Peyer's patch (tissue), 4 donors: ENCODE measurements around the gene ISL1.

Experiments
- POLR2A ChIP-seq, 2 donors: fragments of 450-650 bp; IDR thresholded peaks; one replicate each; pipeline ENCODE4 v1.5.1; 2017; ENCODE audit warnings: antibody characterized with exemption in 2 of 2, mild to moderate bottlenecking in 2 of 2, moderate library complexity in 2 of 2
- TF ChIP-seq, protein P1 (sequence below), 6 experiments: fragments of 450-650 bp in 4 of 6; fragments of 200-600 bp in 2 of 6; sonication (generic) in 1 of 6; IDR thresholded peaks; one replicate each; pipeline ENCODE4 v1.5.1; 2017 to 2019; ENCODE audit warnings: antibody characterized with exemption in 6 of 6, mild to moderate bottlenecking in 3 of 6, moderate library complexity in 1 of 6

DNA sequence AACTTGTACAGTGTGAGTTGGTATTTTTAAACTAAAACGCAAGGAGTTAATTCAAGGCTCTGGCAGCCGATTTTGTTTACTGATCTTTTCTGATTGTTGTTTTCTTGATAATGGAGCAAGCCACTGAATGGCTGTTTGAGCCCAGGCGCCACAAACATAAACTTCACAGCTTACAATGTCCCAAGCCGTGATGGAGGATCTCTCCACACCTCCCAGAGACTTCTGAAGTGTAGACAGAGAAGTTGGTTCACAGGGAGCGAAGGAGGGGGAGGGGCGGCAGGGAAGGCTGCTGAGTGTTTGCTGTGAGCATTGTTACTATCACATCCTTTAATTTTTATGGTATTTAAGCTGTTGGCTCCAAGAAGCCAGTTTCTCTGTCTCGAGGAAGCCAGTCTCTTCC is 14.7 kb downstream of the ISL1 start:
- TF ChIP-seq, protein P1, sequence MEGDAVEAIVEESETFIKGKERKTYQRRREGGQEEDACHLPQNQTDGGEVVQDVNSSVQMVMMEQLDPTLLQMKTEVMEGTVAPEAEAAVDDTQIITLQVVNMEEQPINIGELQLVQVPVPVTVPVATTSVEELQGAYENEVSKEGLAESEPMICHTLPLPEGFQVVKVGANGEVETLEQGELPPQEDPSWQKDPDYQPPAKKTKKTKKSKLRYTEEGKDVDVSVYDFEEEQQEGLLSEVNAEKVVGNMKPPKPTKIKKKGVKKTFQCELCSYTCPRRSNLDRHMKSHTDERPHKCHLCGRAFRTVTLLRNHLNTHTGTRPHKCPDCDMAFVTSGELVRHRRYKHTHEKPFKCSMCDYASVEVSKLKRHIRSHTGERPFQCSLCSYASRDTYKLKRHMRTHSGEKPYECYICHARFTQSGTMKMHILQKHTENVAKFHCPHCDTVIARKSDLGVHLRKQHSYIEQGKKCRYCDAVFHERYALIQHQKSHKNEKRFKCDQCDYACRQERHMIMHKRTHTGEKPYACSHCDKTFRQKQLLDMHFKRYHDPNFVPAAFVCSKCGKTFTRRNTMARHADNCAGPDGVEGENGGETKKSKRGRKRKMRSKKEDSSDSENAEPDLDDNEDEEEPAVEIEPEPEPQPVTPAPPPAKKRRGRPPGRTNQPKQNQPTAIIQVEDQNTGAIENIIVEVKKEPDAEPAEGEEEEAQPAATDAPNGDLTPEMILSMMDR (IDR thresholded peaks at IDR 0.05): no peak
- TF ChIP-seq POLR2A (IDR thresholded peaks at IDR 0.05): no peak
